ENCODE measurements around the gene PLSCR1. TPM values are rescaled to one million over a fixed set of nuclear protein-coding genes. Genes with fewer than 3 reads are reported as not detected.

Gene PLSCR1, protein sequence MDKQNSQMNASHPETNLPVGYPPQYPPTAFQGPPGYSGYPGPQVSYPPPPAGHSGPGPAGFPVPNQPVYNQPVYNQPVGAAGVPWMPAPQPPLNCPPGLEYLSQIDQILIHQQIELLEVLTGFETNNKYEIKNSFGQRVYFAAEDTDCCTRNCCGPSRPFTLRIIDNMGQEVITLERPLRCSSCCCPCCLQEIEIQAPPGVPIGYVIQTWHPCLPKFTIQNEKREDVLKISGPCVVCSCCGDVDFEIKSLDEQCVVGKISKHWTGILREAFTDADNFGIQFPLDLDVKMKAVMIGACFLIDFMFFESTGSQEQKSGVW
- total RNA-seq (2012; rRNA removed) (5.6 and 11.7 TPM in 2 replicates), polyA plus RNA-seq (2012; rRNA removed) (11.5 and 13.2 TPM in 2 replicates), Bru-seq, nascent RNA (percentile 73 among the genes with signal in this experiment), BruChase-seq, experiment 1, labeled RNA remaining after a 6-hour chase (percentile 56 among the genes with signal in this experiment), BruChase-seq, experiment 2, labeled RNA remaining after a 2-hour chase (percentile 64 among the genes with signal in this experiment)
- 10.0 and 10.3 TPM in 2 replicates for polyA plus RNA-seq (2012; cell fraction: cytosol; rRNA removed)
- 4.8 and 15.0 TPM in 2 replicates for polyA plus RNA-seq (2012; cell fraction: nucleus; rRNA removed; ENCODE audit: low replicate concordance)
- long read RNA-seq, transcript PLSCR1-201 (9 exons, 2,233 nt): major isoform, 11 of 13 reads
- long read RNA-seq, partial matches to known transcripts: 0 of 13 reads
- long read RNA-seq, other reads (novel, unspliced or antisense): 0 of 13 reads

DNA sequence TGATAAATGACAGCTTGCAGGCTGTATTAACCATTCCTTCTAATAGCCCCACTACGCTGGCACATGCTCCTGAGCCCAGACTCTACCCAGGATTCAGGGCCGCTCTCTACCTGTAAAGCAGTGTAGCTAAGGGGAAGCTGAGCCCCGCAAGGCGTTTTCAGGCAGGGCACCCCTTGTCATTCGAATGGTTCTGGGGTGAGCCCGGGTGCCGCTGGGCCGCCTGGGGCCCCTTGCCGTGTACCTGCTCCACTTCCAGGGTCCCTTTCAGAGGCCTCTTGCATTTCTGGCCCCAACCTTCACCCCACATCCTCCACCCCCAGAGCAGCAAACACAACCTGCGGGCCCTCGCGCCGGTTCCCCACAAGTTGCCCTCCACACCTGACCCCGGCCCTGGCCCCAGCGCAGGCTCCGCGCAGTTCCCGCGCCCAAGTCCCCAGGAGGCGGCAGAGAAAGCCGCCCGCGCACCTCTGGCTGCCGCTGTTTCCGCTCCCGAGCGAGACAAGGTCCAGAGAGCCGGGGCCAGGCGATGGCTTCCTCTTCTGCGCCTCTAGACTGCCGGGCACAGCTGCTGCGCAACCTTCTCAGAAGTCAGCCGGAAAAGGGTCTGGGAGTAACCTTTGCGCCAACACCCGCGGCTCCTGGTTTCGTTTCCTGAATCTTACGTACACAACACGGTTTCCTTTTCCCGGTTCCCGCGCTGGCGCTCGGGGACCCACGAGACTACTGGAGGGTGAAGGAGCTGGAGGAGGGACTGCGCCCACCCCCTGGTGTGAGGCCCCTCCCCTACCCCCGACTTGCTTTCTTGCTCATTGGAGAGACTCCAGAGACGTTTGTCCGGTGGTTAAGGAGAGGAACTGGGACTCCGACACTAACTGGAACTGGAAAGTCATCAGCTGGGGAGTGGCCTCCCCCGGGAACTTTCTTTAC lies at the start of gene PLSCR1:
PLSCR1 (minus strand) TSS at position 606 of the 927 bp plus-strand sequence. CDS start 8,055 bp downstream, outside the sequence.
- Histone ChIP-seq H3K27me3 (ENCODE audit: control insufficient read depth, insufficient read depth, low read length) (no peaks in the 10 kb centered on the region), H3K4me1 (ENCODE audit: control insufficient read depth, insufficient read depth, low read length) (peaks cover 7% of the 10 kb centered on the region; the same call in 1 of the 2 replicates), H3K27ac (ENCODE audit: insufficient read depth, low read length) (peak within 1 kb of the TSS; percentile 89), H4K91ac (ENCODE audit: insufficient read depth, low read depth, low read length) (peak within 1 kb of the TSS; percentile 68), H2BK5ac (ENCODE audit: low read depth, low read length, poor library complexity, severe bottlenecking) (peak within 1 kb of the TSS; percentile 68), H3K9me3 (ENCODE audit: control insufficient read depth, insufficient read depth, low read length) (no peaks in the 10 kb centered on the region), H2BK20ac (ENCODE audit: low read depth, low read length) (peak within 1 kb of the TSS; percentile 42), H3K79me1 (ENCODE audit: low read depth in 1 of 2, low read length in 2 of 2) (peaks cover 9 to 30% of the 10 kb centered on the region in 2 experiments), H3K4me2 (ENCODE audit: low read depth, low read length) (peak within 1 kb of the TSS; percentile 91), H4K8ac (ENCODE audit: low read depth in 2 of 2, low read length in 2 of 2) (peak within 1 kb of the TSS; percentile 18 to 86; a peak in 3 of 4 replicates), H2BK120ac (ENCODE audit: low read depth, low read length) (peak within 1 kb of the TSS; percentile 81), H3K36me3 (ENCODE audit: control insufficient read depth, insufficient read depth, low read length) (peaks cover 1% of the 10 kb centered on the region; the same call in 1 of the 2 replicates), H2AFZ (replicated peaks; ENCODE audit: low read length, poor library complexity) (peak within 1 kb of the TSS; percentile 91), H3K9ac (ENCODE audit: low read depth, low read length) (peak within 1 kb of the TSS; percentile 90), H4K5ac (ENCODE audit: low read depth, low read length) (peak within 1 kb of the TSS; percentile 79), H3K4me3 (ENCODE audit: insufficient read depth, low read depth, low read length) (peak within 1 kb of the TSS; percentile 95), H3K56ac (ENCODE audit: extremely low read depth, insufficient read depth, low read length) (peak within 1 kb of the TSS; percentile 81), H3K4ac (ENCODE audit: low read depth, low read length) (peak within 1 kb of the TSS; percentile 75), H3K9me1 (ENCODE audit: insufficient read depth, low read length) (peaks cover 5% of the 10 kb centered on the region), H2AK9ac (replicated peaks; ENCODE audit: low read depth, low read length, poor library complexity) (no peak within 1 kb of the TSS), H2BK15ac (ENCODE audit: low read depth, low read length) (no peak within 1 kb of the TSS), H3K18ac (ENCODE audit: low read depth, low read length) (peak within 1 kb of the TSS; percentile 86), H3K23ac (ENCODE audit: low read depth, low read length) (peak within 1 kb of the TSS; percentile 69), H4K20me1 (ENCODE audit: insufficient read depth, low read length) (no peaks in the 10 kb centered on the region), H3K14ac (replicated peaks; ENCODE audit: low read depth, low read length) (peak within 1 kb of the TSS; percentile 76), H2AK5ac (ENCODE audit: low read depth, low read length) (0 out of 2 replicates have a peak within 1 kb of the TSS, but pooled peaks have one; percentile 5)
- in situ Hi-C loops (cut with MboI; ENCODE audit: low sequenced_read_pairs): no loop called here
- intact Hi-C loops (cut with micrococcal nuclease): loop anchor here (1.0 kb wide), 1 partner anchor 75 kb away; the partner anchor contains the start of gene PLSCR2
- ATAC-seq (ENCODE audit: low read depth) (peak; percentile 97), DNase-seq (peak; percentile 93)
- BruUV-seq (replicated peaks): no TSS peak
- dilution Hi-C loops (cut with HindIII; ENCODE audit: low sequenced_read_pairs, unreplicated experiment): no loop called here
- CTCF ChIA-PET: interaction anchor here (0.9 to 1.3 kb wide), 3 partner anchors 11 to 217 kb away, joined by 3 to 4 read pairs (median 4); no protein-coding TSS in a partner anchor
- 0% methylated on average over 14 of the region's 51 CpGs; no CpG with 5 or more reads in 1 of the 2 experiments for WGBS, 2 experiments (ENCODE audit: extremely low coverage in 2 of 2, insufficient read length in 1 of 2)
- POLR2A ChIA-PET (ENCODE audit: unreplicated experiment): interaction anchor here (0.8 kb wide), 1 partner anchor 37 kb away, joined by 3 read pairs; no protein-coding TSS in a partner anchor
- TF ChIP-seq CEBPB (IDR thresholded peaks at IDR 0.05; ENCODE audit: low read depth, low read length): peak; percentile 11; the same call in 1 of the 2 replicates
- TF ChIP-seq POLR2A (IDR thresholded peaks at IDR 0.05; ENCODE audit: low read depth, low read length): peak; percentile 74
- peak; percentile 57; the same call in 1 of the 2 replicates for TF ChIP-seq MXI1 (IDR thresholded peaks at IDR 0.05; ENCODE audit: borderline replicate concordance, low read depth, low read length)
- no peak for TF ChIP-seq RFX5 (IDR thresholded peaks at IDR 0.05; ENCODE audit: low read depth, low read length)
- no peak for TF ChIP-seq SMC3 (IDR thresholded peaks at IDR 0.05; ENCODE audit: low read depth, low read length)
- TF ChIP-seq, protein P1, sequence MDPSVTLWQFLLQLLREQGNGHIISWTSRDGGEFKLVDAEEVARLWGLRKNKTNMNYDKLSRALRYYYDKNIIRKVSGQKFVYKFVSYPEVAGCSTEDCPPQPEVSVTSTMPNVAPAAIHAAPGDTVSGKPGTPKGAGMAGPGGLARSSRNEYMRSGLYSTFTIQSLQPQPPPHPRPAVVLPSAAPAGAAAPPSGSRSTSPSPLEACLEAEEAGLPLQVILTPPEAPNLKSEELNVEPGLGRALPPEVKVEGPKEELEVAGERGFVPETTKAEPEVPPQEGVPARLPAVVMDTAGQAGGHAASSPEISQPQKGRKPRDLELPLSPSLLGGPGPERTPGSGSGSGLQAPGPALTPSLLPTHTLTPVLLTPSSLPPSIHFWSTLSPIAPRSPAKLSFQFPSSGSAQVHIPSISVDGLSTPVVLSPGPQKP (IDR thresholded peaks at IDR 0.05; ENCODE audit: borderline replicate concordance, low read depth, low read length): no peak
- TF ChIP-seq MAFK (IDR thresholded peaks at IDR 0.05; ENCODE audit: low read depth, low read length): no peak
- TF ChIP-seq RCOR1 (IDR thresholded peaks at IDR 0.05; ENCODE audit: insufficient replicate concordance, low read length): no peak
- no peak for TF ChIP-seq BHLHE40 (IDR thresholded peaks at IDR 0.05; ENCODE audit: low read depth, low read length)
- TF ChIP-seq MAZ (IDR thresholded peaks at IDR 0.05; ENCODE audit: borderline replicate concordance, low read depth, low read length): 0 out of 2 replicates have a peak, but pooled peaks have one; percentile 61
- TF ChIP-seq CHD1 (IDR thresholded peaks at IDR 0.05; ENCODE audit: low read depth, low read length): no peak

Measured in IMR-90 (cell line).